NCI-H526 (cell line): ENCODE measurements around the gene ING2.
"Not testable (repeated sequence)": the region's sequence is repeated elsewhere in the genome, so short reads cannot be mapped to it uniquely, and the experiment has no call there.

Experiments used
- DNase-seq, 2 experiments: peaks; one replicate each; lab custom pipeline; 2025; lab: John Stamatoyannopoulos, UW

The ING2 gene, protein sequence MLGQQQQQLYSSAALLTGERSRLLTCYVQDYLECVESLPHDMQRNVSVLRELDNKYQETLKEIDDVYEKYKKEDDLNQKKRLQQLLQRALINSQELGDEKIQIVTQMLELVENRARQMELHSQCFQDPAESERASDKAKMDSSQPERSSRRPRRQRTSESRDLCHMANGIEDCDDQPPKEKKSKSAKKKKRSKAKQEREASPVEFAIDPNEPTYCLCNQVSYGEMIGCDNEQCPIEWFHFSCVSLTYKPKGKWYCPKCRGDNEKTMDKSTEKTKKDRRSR

DNA sequence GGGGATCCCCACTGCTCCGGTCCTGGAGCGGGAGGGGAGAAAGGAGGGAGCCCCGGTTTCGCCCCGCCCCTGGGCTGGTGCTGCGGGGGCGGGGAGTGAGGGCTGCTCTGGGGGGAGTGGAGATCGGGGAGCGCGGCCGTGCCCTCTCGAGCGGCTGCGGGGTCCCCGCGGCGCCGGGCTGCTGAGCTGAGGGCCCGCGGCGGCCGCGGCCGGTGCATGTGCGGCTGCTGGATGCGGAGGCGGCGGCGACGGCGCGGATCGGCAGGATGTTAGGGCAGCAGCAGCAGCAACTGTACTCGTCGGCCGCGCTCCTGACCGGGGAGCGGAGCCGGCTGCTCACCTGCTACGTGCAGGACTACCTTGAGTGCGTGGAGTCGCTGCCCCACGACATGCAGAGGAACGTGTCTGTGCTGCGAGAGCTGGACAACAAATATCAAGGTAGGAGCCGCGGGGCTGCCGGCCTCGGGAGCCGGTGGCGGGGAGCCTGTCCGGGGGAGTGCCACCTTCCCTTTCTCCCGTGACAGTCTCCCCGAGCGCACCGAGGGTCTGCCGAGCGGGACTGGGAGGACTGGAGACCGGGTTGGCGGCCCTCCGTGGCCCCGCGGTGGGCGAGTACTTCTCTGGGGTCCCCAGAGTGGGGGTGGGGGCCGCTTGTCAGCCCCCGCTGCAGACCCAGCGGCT lies at the start of gene ING2:
TSS of gene ING2 (plus strand) at position 129 of the 681 bp plus-strand sequence. CDS start at position 267, 138 bp downstream.
- peak; percentile 23 to 79 for DNase-seq

DNA sequence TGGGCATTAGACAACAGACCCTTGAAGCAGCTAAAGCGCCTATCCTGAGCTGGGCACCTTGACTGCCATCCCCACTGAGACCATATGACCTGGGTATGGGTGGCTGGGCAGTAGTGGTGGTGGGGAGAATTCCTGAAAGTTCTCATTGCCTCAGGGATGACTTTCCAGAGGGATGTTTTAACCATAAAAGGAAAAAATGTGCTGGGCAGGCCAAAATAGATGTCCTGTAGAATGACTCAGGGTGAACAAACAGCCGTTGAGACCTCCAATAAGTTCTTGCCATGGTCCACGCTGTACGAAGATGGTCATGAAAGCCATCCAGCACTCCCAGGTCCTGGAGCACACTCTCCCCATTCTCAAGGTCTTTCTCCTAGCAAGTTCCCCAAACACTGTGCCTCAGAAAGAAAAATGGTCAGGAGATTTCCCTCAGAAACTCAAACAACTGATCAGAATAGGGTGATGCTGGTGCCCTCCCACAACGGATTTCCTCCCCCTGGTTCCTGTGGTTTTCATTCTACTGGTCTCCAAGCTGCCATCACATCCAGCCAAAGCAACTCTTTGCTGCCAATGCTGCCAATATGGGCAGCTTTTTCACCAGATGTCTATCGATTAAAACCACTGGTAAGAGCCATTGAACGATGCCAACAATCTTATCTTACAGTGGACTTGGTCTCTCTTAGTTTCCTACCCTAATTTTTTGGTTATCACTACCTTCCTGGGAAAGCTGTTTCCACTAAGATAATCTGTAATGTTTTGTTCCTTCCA lies 49.2 kb upstream of the ING2 start:
- DNase-seq = no peak

DNA sequence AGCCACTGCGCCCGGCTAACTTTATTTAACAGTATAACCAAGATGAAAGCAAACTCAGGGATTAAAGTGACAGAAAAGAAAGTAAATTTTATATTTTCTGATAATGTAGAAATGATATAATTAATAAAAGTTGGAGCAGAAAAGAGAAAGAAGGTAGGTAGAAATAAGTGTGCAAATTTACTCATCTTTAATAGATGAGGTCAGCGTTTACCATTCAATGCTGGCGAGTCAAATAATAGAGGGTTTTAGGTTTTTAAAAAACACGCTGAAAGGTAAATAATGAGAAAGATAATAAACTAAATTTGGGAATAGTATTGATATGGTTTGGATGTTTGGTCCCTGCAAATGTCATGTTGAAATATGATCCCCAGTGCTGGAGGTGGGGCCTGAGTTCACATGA lies 46.9 kb upstream of the ING2 start:
- no peak for DNase-seq

DNA sequence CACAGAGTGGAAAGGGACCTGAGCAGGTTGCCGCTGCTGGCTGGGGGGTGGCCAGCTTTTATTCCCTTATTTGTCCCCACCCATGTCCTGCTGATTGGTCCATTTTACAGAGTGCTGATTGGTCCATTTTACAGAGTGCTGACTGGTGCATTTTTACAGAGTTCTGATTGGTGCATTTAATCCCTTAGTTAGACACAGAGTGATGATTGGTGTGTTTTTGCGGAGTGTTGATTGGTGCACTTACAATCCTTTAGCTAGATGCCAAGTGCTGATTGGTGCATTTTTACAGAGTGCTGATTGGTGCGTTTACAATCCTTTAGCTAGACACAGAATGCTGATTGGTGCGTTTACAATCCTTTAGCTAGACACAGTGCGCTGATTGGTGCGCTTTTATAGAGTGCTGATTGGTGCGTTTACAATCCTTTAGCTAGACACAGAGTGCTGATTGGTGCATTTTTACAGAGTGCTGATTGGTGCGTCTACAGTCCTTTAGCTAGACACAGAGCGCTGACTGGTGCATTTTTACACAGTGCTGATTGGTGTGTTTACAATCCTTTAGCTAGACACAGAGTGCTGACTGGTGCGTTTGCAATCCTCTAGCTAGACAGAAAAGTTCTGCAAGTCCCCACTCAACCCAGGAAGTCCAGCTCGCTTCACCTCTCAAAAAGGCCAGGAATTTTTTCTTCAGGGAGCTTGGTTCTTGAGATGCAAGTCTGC lies 40.8 kb upstream of the ING2 start:
- not testable (repeated sequence) for DNase-seq

GRCh38 chr4:183465879-183466278 lies 39.0 kb upstream of the ING2 start:
- not testable (repeated sequence) for DNase-seq

GRCh38 chr4:183467246-183467645 lies 37.6 kb upstream of the ING2 start:
- no peak for DNase-seq

DNA sequence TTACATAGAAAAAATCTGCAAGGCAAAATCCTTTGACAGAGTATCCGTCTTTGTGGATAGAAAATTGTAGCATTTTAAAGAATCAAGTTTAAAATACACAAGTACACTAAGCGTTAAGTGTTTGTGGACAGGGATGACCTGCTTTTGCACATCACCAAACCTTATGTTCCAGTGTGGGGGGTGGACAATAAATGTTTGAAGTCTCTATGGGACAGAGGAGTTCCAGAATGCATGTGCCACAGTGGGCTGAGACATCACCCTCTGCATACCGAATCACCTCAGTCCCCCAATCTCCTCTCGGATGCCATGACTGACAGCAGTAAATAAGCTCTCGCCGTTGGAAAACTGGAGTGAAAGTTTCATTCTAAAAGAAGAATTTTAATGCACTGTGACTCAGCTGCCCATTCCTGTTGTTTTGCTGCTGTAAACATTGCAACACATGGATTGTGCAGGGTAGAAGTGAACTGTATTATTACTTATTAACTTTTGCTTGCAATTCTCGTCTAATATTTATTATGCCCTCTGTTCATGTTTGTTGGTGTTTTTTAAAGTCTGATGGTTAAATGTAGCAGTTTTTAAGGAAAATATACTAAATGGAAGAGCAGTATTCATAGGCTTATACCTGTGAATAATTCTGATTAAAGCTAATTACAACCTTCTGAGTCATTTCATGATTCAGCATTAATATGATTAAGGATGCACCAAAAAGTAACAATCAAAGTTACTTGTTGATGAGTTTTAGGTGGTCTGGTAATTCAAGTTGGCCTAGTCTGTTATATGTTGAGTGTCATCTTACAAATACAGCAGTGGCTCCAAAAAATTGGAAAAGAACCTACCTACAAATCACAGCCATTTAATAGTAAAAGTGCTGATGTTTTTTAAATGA lies 36.4 kb upstream of the ING2 start:
- DNase-seq = no peak

- DNase-seq = no peak
Observed at GRCh38 chr4:183469285-183469684, 35.6 kb upstream of the ING2 start.

DNA sequence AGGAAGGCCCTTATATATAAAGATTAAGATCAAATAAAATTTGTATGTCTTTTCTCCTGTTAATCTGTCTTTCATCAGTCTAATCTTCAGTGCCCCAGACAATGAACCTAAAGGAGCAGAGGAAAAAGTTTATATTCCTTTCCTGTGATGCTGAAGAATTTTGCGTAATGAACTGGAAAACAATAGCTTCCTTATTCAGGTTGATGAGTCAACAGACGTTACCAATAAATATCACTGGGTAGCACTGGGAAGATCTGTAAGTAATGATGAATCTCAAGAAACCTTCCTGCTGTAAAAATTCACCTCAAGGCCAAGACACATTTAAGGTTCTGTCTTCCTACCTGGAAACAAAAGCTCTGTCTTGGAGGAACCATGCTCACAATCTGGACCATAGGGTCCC lies 34.9 kb upstream of the ING2 start:
- DNase-seq = no peak

- DNase-seq = no peak
Observed at GRCh38 chr4:183470821-183471220, 34.0 kb upstream of the ING2 start.

DNA sequence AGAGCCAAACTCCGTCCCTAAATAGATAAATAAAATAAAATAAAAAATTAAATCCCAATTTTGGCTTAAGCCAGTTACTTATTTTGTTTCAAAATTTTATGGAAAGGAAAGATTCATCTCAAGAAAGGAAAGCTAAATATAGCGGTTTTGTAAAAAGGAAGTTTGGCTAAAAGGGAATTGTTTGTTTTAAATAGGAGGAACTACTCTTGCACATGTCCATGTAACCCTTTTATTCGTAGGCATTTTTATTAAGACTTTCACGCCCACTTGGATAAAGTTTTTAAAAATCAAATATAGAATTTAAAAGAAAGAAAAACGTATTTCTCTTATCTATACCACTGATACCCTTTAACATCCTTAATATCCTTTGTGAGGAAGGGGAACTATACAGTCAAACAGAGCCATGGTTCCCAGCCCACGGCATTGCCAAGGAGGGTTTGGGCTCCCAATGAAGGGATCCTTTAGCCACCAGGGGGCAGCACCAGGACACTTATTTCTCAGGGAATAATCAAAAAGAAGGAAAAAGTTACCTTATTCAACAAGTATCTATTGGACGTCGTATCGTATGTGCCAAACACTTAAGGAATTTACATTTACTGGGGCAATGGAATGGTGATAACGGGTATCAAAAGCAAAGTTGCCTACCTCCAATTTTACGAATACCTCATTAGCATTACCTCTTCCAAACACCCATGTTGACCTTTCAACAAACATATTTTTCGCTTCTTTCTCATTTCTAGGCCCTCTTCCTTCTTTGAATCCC lies 32.7 kb upstream of the ING2 start:
- peak; percentile 42 to 87 for DNase-seq

DNA sequence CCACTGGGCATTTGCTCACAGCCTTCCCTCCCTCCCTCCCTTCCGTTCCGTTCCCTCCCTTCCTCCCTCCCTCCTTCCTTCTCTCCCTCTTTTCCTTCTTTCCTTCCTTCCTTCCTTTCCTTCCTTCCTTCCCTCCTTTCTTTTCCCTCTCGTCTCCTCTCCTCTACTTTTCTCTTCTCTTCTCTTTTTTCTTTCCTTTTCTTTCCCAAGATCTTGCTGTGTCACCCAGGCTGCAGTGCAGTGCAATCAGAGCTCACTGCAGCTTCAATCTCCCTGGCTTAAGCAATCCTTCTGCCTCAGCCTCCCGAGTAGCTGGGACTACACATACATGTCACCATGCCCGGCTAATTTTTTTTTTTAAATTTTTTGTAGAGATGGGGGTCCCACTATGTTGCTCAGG lies 26.7 kb upstream of the ING2 start:
- DNase-seq = no peak

DNA sequence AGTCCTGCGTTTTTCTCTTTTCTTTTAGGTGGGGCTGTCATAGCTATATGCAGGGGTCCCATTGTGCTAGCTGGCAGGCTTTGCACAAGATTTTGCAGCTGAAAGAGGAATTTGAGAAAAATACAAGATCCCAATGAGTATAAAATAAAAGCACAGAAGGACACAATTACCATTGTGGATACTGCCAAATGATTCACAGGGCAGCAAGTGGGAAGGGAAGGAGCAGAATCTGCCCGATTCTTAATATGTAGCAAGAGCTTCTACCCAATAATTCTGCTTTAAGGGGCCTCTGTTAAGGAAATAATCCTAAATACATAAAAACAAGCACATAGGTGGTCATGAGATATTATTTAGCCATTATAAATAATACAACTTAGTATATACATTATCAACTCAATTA lies 25.9 kb upstream of the ING2 start:
- no peak for DNase-seq

DNA sequence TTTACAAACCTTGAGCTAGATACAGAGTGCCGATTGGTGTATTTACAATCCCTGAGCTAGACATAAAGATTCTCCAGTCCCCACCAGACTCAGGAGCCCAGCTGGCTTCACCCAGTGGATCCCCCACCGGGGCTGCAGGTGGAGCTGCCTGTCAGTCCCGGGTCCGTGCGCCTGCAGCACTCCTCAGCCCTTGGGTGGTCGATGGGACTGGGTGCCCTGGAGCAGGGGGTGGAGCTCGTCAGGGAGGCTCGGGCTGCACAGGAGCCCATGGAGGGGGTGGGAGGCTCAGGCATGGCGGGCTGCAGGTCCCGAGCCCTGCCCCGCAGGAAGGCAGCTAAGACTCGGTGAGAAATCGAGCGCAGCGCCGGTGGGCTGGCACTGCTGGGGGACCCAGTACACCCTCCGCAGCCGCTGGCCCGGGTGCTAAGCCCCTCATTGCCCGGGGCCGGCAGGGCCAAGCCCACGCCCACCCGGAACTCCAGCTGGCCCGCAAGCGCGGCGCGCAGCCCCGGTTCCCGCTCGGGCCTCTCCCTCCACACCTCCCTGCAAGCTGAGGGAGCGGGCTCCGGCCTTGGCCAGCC lies 22.3 kb upstream of the ING2 start:
- not testable (repeated sequence) for DNase-seq

GRCh38 chr4:183483997-183484396 lies 20.9 kb upstream of the ING2 start:
- DNase-seq = no peak

DNA sequence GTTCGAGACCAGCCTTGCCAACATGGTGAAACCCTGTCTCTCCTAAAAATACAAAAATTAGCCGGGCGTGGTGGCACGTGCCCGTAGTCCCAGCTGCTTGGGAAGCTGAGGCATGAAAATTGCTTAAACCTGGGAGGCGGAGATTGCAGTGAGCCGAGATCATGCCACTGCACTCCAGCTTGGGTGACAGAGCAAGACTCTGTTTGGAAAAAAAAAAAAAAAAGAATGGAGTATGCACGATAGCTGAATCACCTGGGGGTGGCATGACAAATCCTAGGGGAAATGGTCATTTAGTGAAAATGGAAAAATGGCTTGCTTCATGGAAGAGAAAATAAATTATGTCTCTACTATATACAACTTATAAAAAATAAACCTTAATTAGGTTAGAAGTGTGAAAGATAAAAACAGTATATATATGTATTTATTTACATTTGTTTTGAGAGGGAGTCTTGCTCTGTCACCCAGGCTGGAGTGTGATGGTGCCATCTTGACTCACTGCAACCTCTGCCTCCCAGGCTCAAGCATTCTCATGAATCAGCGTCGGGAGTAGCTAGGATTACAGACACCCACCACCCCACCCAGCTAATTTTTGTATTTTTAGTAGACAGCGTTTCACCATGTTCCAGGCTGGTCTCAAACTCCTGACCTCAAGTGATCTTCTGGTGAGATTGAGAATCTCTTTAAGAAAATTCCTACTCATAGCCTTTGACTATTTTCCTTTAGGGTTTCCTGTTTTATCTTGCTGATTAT lies 19.3 kb upstream of the ING2 start:
- no peak for DNase-seq

DNA sequence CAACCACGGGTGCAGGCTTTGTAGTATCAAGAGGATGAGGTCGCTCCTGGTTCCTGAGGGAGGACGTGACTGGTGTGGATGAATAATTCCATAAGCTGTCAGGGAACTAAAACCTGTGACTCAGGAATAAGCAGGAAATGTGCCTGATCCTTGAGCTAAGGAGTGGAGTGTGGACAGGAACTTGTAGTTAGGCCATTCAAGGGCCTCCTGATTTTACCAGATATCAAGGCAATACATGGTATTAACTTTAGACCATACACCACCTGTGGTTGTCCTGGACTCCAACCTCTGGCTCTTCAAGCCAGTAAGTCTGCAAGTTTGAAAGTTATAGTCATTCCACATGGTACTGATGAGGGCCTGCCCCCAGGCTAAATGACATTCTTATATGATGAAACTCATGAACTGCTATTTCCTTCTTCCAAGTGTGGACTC lies 12.1 kb upstream of the ING2 start:
- no peak for DNase-seq

DNA sequence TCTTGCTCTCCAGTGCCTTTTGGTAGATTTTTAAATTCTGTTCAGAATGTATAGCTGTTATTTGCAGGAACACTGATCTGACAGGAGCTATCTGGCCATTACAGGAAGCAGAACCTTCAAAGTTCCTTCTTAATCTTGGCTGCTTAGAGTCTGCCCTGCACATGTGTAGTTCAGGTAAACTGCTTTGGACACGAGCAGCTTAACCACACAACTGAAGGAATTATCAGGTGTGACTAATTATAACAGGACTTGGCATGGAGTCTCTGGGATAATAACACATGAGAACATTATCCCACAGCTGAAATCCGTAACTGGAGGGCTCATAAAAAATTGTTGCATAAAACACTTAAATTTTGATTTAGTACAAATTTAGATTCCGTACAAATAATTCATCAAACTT lies 11.6 kb upstream of the ING2 start:
- DNase-seq = no peak

- no peak for DNase-seq
Observed at GRCh38 chr4:183495184-183495583, 9.7 kb upstream of the ING2 start.
